ENCODE measurements around the gene WDR54.
A peak's percentile ranks its signal among the peaks of the same experiment; 100 is the strongest.

The WDR54 gene

DNA sequence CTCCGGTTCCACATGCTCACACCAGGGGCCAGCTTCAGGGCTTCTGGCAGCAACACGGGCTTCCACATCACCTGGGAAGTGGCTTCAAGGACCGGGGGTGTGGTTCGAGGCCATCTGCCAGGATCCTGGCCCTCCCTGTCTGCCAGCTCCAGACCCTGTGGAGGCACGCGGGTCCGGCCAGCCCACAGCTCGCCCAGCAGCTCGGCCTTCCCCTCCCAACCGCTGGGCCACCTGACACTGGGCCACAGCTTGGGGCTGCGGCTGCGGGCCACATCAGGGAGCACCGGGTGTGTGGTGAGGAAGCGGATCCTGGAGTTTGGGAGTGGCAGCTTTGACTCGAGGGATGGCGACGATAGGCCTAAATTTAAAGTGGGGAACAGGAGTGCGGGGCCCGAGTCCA, 7.1 kb upstream of the WDR54 start:
- H3K4me2 ChIP-seq, result no peak overlapping the region
- no peaks in the 10 kb centered on the region for H4K20me1 ChIP-seq (ENCODE audit: insufficient read depth)
- TF ChIP-seq, protein P1, sequence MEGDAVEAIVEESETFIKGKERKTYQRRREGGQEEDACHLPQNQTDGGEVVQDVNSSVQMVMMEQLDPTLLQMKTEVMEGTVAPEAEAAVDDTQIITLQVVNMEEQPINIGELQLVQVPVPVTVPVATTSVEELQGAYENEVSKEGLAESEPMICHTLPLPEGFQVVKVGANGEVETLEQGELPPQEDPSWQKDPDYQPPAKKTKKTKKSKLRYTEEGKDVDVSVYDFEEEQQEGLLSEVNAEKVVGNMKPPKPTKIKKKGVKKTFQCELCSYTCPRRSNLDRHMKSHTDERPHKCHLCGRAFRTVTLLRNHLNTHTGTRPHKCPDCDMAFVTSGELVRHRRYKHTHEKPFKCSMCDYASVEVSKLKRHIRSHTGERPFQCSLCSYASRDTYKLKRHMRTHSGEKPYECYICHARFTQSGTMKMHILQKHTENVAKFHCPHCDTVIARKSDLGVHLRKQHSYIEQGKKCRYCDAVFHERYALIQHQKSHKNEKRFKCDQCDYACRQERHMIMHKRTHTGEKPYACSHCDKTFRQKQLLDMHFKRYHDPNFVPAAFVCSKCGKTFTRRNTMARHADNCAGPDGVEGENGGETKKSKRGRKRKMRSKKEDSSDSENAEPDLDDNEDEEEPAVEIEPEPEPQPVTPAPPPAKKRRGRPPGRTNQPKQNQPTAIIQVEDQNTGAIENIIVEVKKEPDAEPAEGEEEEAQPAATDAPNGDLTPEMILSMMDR (conservative IDR thresholded peaks at IDR 0.05; ENCODE audit: low read depth, low read length), result no peak
- H3K4me3 ChIP-seq (IDR thresholded peaks at IDR 0.05; ENCODE audit: insufficient read depth, low read depth, low read length), result no peak overlapping the region
- no peak overlapping the region for H2AFZ ChIP-seq (ENCODE audit: low read depth)
- no peaks in the 10 kb centered on the region for H3K36me3 ChIP-seq (ENCODE audit: insufficient read depth)
- no peak overlapping the region for H3K9ac ChIP-seq
- H3K27ac ChIP-seq, result no peak overlapping the region
- H3K79me2 ChIP-seq (ENCODE audit: insufficient read depth, low read depth), result no peaks in the 10 kb centered on the region
- H3K4me1 ChIP-seq (ENCODE audit: low read depth, poor library complexity, severe bottlenecking), result no peaks in the 10 kb centered on the region
- no peaks in the 10 kb centered on the region for H3K27me3 ChIP-seq (ENCODE audit: insufficient read depth, low read depth)

DNA sequence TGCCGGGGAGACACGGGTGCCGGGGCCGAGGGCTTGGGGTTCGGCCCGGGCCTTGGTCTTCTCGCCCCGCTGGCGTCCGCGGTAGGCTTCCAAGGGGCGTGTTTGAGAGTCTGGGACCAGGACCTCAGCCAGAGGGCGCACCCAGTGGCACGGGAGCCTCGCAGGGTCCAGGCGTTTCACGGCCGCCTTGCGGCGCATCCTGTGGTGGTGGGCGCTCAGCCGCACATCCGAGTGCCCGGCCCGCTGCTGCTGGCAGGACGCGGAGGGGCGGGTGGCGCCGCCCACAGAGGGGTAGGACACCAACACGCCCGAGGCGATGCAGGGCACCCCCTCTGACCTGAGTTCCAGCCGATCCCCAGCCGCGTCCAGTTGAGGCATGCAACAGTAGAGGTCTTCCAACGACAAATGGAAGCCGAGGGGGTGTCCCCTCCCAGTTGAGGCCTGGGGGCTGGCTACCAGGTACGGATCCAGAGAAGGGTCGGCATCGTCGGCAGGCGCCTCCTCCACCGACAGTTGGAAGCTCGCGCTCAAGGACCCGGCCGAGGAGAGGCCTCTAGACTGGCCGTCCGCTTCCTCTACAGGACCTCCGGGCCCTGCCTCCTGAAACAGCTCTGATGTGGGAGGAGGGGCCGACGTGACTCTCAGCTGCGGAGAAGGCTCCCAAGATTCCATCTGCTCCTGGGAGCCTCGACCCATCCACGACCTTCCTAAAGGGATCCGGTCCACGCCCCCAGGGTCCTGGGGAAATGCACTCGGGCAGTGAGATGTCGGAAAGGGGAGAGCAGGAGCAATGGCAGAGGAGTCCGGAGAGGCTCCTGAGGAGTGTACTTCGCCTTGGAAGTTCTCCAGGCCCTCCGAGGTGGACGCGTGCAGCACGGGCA, 6.4 kb upstream of the WDR54 start:
- Histone ChIP-seq H3K36me3 (ENCODE audit: insufficient read depth) (no peaks in the 10 kb centered on the region), H3K4me2 (no peak overlapping the region), H3K27me3 (ENCODE audit: insufficient read depth, low read depth) (no peaks in the 10 kb centered on the region), H3K9ac (no peak overlapping the region), H3K4me1 (ENCODE audit: low read depth, poor library complexity, severe bottlenecking) (no peaks in the 10 kb centered on the region), H4K20me1 (ENCODE audit: insufficient read depth) (no peaks in the 10 kb centered on the region), H3K27ac (no peak overlapping the region), H2AFZ (ENCODE audit: low read depth) (no peak overlapping the region), H3K79me2 (ENCODE audit: insufficient read depth, low read depth) (no peaks in the 10 kb centered on the region), H3K4me3 (IDR thresholded peaks at IDR 0.05; ENCODE audit: insufficient read depth, low read depth, low read length) (no peak overlapping the region)
- TF ChIP-seq, protein P1 (conservative IDR thresholded peaks at IDR 0.05; ENCODE audit: low read depth, low read length), result no peak

DNA sequence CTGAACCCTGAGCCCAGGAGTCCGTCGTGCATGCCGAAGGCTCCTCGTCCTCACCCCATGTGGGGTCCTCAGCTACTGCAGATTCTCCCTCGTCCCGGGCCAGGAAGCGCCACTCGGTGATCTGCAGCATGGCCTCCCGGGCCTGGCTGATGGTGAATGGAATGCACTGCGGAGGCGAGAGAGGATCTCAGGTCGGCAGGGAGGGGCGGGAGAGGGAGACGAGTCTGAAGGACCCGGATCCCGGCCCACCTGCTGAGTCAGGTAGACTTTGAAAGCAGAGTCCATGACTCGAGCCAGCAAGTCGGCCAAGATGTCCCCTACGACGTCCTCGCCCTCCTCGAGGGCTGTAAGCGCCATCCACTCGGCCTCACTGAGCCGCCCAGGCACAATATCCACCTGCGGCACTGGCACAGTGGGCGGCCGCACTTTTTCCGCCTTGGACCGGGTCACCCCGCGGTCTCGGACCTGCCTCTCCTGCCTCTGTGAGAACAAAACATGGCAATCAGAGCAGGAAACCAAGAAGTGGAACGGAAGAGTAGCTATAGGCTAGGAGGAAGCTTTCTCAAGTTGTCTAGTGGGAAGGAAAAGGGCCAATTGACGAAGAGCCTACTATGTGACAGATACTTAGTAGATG, 5.7 kb upstream of the WDR54 start:
- Histone ChIP-seq H3K36me3 (ENCODE audit: insufficient read depth) (no peaks in the 10 kb centered on the region), H3K4me3 (IDR thresholded peaks at IDR 0.05; ENCODE audit: insufficient read depth, low read depth, low read length) (no peak overlapping the region), H3K9ac (no peak overlapping the region), H3K79me2 (ENCODE audit: insufficient read depth, low read depth) (no peaks in the 10 kb centered on the region), H3K4me2 (no peak overlapping the region), H2AFZ (ENCODE audit: low read depth) (no peak overlapping the region), H4K20me1 (ENCODE audit: insufficient read depth) (no peaks in the 10 kb centered on the region), H3K4me1 (ENCODE audit: low read depth, poor library complexity, severe bottlenecking) (peaks cover 7% of the 10 kb centered on the region), H3K27ac (no peak overlapping the region), H3K27me3 (ENCODE audit: insufficient read depth, low read depth) (no peaks in the 10 kb centered on the region)
- TF ChIP-seq, protein P1 (conservative IDR thresholded peaks at IDR 0.05; ENCODE audit: low read depth, low read length), result no peak

DNA sequence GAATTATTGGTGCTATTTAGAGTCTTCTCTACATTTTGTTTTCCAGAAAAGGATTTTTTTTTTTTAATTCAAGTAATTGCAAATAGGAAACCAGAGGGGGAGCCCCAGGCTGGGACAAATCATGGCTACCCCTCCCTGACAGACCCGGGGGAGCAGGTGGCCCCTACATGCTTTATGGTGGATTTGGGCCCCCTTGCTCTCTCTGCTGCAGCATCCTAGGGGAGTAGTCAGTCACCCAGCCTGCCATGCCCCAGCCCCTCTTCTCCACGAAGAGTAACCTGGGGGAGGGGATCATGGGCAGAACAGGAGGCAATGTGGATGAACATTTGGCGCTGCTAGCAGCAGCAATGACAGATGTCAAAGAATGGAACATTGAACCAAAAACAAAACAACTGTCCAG, 4.8 kb upstream of the WDR54 start:
- no peaks in the 10 kb centered on the region for H3K27me3 ChIP-seq (ENCODE audit: insufficient read depth, low read depth)
- H2AFZ ChIP-seq (ENCODE audit: low read depth), result no peak overlapping the region
- no peaks in the 10 kb centered on the region for H4K20me1 ChIP-seq (ENCODE audit: insufficient read depth)
- TF ChIP-seq, protein P1 (conservative IDR thresholded peaks at IDR 0.05; ENCODE audit: low read depth, low read length), result peak; percentile 13; the same call in 1 of the 2 replicates
- no peak overlapping the region for H3K27ac ChIP-seq
- H3K9ac ChIP-seq, result no peak overlapping the region
- H3K4me3 ChIP-seq (IDR thresholded peaks at IDR 0.05; ENCODE audit: insufficient read depth, low read depth, low read length), result no peak overlapping the region
- no peaks in the 10 kb centered on the region for H3K79me2 ChIP-seq (ENCODE audit: insufficient read depth, low read depth)
- H3K4me2 ChIP-seq, result no peak overlapping the region
- no peaks in the 10 kb centered on the region for H3K36me3 ChIP-seq (ENCODE audit: insufficient read depth)
- peaks cover 8% of the 10 kb centered on the region for H3K4me1 ChIP-seq (ENCODE audit: low read depth, poor library complexity, severe bottlenecking)
